CD4-positive, alpha-beta T cell treated with Interleukin-21 for 1 hour (primary cell): Measurements from ENCODE around the gene ARHGAP24.
A peak's percentile ranks its signal among the peaks of the same experiment; 100 is the strongest.
"Not testable (repeated sequence)": the region's sequence is repeated elsewhere in the genome, so short reads cannot be mapped to it uniquely, and the experiment has no call there.

Source experiments
- DNase-seq: peaks from one replicate; pipeline ENCODE4 v3.0.0-alpha.2; 2020

Gene ARHGAP24

GRCh38 chr4:85486425-85487086, 11.6 kb downstream of the ARHGAP24 start:
- DNase-seq = no peak

DNA sequence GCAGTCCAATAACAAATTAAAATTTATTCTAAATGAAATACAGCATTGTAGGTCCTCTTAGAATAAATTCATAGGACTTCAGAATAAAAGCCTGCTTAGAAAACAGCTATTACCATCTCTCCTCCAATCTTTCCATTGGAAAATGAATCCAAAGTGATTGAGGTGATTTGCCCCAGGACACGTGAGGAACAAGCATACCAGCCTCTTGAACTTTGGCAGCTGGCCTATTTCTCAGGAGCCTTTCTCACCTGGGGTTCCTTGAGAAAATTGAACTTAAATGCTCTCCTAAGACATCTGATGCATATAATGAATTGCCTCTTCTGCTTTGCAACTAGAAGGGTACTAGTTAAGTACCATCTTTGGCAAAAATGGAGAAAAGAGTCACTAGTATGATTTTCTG, 13.5 kb downstream of the ARHGAP24 start:
- no peak for DNase-seq

- DNase-seq = no peak
Observed at GRCh38 chr4:85489273-85489981, 14.5 kb downstream of the ARHGAP24 start.

DNA sequence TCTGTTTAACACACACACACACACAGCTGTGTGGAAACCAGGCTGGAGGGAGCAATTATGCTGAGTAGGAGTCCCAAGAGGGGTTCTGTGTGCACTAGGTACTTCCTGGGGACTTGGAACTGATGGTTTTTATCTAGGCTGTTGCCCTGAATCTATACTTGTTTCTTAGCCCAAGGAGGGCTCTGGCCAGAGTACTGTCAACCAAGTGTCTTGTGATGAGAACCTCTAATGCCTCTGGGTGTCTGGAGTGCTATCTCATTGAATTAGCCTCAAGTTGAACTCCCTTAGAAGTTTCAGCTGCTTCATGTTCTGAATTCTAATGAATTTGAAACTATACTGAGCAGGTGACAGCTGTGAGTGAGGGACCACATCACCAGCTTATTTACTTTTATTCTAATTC, 16.6 kb downstream of the ARHGAP24 start:
- DNase-seq = no peak

GRCh38 chr4:85492336-85492735, 17.4 kb downstream of the ARHGAP24 start:
- no peak for DNase-seq

- no peak for DNase-seq
Observed at GRCh38 chr4:85495621-85496020, 20.7 kb downstream of the ARHGAP24 start.

GRCh38 chr4:85496126-85496849, 21.3 kb downstream of the ARHGAP24 start:
- DNase-seq = no peak

GRCh38 chr4:85496933-85497332, 22.0 kb downstream of the ARHGAP24 start:
- no peak for DNase-seq

DNA sequence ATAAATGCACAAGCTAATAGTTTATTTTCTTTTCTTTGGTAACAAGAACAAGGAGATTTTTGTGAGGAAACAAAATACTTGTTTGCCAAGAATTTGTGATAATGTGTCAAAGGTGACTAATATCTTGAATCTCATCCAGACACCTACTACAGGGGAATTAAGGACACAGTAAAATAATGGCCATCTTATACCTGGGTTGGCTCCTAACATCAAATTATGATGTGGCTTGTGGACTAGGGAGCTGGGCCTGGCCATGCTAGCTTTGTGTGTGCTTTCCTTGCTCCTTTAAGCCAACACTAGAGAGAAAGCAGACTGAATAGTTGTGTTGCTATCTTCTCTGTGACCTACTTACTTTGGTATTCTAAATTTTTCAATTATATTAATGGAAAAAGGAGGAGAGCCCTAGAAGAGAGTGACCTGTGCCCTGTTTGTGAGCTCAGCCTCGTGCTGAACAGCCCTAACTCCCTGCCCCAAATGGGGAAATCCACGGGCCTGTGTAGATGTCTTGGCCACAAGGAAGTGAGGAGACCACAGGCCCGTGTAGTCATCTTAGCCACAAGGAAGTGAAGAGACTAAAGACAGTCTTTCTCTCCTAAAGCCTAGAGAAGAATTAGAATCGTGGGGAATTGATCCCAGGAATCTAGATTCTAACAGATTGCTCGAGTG, 23.3 kb downstream of the ARHGAP24 start:
- peak; percentile 2 for DNase-seq

- DNase-seq = no peak
Observed at GRCh38 chr4:85499573-85499972, 24.6 kb downstream of the ARHGAP24 start.

- no peak for DNase-seq
Observed at GRCh38 chr4:85500110-85500867, 25.3 kb downstream of the ARHGAP24 start.

- not testable (repeated sequence) for DNase-seq
Observed at GRCh38 chr4:85501145-85501544, 26.2 kb downstream of the ARHGAP24 start.

DNA sequence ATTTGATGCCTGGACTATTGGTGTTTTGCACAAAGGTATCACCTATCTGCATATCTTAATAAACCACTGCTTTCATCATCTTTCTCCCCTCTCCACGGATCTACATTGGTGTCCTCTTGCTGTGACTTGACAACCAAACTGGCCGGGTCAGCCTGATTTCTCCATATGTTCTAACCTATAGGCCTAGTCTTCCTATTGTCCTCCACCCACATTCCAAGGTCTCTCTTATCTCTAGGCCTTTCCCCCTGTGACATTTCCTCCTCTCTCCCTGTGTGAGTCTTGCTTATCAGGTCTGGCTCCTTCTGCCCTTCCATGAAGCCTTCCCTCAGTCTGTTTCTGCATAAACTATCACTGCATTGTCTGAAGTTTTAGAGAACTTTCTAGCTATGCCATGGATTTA, 33.7 kb downstream of the ARHGAP24 start:
- no peak for DNase-seq

DNA sequence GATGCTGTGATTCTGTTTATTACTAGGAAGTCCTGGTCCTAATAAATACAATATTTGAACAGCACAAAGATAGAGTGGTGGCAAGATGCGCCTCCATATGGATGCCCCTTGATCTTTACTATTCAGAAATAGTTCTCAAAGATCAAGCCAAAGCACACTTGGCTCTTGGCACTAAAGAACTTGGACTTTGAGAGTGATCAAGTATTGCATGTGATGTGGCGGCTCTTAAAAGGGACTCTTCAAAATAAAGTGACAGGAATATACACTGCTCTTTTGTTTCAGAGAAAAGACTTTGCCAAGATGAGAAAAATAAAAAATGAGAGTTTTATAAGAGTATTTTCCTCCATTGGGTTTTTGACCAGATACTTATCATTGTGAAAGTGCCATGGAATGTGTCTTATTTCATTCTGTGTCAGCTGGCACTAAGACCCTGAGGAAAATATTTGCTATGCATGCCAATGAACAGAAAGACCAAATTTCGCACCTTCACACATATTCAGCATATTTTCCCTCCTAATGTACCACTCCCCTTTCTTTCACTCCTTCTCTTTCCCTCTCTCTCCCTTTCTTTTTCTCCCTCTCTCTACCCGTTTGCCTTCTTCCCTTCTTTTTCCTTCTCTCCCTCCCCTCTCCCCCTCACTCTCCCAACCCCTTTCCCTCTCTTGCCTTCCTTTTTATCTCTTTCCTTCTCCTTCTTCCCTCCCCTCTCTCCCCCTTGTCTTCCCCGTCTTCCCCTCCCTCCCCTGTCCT, 35.1 kb downstream of the ARHGAP24 start:
- no peak for DNase-seq

DNA sequence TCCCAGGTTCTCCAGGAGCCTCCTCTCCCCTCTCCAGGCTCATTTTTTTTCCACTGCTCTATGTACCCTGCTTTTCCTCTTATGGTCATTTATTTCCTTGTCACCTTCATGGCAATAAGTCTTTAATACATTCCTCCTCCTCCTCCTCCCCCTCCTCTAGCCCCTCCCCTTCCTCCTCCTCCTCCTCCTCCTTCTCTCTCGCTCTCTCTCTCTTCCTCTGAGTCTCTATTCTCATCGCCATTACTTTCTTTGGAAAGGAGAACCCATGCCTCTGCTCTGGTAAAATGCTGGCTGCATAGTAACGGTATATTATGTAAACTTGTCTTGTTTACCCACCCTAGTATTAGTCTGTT, 35.7 kb downstream of the ARHGAP24 start:
- no peak for DNase-seq

DNA sequence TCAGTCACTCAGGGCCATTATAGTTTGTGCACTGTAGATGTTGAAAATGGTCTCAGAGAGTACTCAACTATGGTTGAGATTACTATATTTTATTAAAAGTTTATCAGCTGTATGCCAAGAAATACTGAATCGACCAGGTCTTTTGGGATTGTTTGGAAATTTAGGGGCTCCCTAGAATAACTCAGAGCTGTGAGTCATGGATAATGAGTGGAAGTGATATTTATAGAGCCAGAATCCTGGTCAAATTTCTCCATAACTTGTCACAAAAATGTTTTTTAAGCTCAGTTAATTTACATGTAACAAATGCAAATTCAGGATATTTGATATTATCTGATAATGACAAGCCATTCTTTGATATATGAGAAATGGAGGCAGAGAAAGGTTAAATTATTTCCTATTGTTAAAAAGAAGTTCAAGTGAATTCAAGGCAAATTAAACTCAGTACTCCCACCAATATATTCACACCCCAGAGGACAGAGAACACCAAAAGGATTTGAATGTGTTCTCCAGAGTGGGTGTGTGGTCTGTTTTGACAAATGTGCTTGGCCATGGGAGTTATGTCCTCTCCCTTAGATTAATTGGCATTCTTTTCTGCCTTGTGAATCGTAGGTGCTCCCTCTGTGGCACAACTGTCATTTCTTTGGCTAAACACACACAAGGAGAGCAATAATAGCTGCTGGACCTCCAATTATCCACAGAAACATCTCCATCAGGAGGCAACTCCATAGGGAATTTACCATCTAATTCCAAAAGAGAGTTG, 37.7 kb downstream of the ARHGAP24 start:
- DNase-seq = no peak

DNA sequence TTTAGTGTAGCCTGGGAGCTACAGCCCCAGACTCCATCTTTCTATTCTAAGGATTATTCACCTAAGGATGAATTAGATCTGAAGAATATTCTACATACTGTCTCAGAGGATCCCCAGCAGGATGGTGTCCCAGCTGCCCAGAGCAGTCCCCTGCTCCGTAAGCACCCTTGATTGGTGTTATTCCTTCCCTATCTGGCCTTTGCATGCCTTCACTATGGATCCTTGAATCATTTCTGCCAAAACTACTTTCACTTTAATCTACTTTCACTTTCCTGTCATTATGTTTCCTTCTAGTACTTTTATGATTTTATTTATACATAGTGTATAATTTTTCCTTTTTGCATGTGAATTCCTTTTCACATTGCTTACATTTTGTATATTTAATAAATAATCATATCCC, 39.2 kb downstream of the ARHGAP24 start:
- DNase-seq = no peak

- DNase-seq = no peak
Observed at GRCh38 chr4:85514783-85515182, 39.8 kb downstream of the ARHGAP24 start.

DNA sequence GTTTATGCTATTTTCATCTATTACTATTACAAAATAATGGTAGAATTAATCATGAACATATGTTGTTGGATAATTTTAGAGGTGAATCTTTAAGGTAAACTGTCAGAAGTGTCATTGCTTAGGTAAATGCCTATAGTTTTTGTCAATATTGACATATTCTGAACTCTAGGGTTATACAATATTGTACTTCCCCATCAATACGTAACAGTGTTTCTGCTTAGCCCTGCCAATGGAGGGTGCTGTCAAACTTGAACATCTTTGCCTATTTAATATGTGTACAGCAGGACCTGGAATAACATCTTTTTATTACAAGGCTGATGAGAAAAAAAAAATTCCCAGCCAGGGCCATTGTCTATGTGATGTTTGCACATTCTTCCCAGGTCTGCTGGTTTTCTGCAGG, 40.8 kb downstream of the ARHGAP24 start:
- no peak for DNase-seq

- not testable (repeated sequence) for DNase-seq
Observed at GRCh38 chr4:85518526-85518925, 43.6 kb downstream of the ARHGAP24 start.
